Measurements from ENCODE around the gene EXOSC6.
"Not testable (repeated sequence)": the region's sequence is repeated elsewhere in the genome, so short reads cannot be mapped to it uniquely, and the experiment has no call there.

The EXOSC6 gene

GRCh38 chr16:70255574-70255973 lies 3.8 kb upstream of the EXOSC6 start:
- H3K27ac ChIP-seq (ENCODE audit: insufficient read depth, low read depth, low read length, poor library complexity, severe bottlenecking), result no peak overlapping the region
- no peaks in the 10 kb centered on the region for H3K9me3 ChIP-seq (ENCODE audit: control insufficient read depth, low read length)
- no peaks in the 10 kb centered on the region for H3K27me3 ChIP-seq (ENCODE audit: control insufficient read depth, insufficient read depth, low read length, poor library complexity, severe bottlenecking)
- no peak overlapping the region for H3K4me3 ChIP-seq (ENCODE audit: insufficient read depth, low read depth, low read length)
- H3K4me1 ChIP-seq (ENCODE audit: control insufficient read depth, insufficient read depth, low read length), result no peaks in the 10 kb centered on the region
- H3K36me3 ChIP-seq (ENCODE audit: control insufficient read depth, insufficient read depth, low read length), result peaks cover 69% of the 10 kb centered on the region
- WGBS, 2 experiments, result 95 to 96% methylated on average over 9 of the region's 9 CpGs

GRCh38 chr16:70254965-70255286 lies 3.2 kb upstream of the EXOSC6 start:
- Histone ChIP-seq H3K9me3 (ENCODE audit: control insufficient read depth, low read length) (no peaks in the 10 kb centered on the region), H3K4me1 (ENCODE audit: control insufficient read depth, insufficient read depth, low read length) (no peaks in the 10 kb centered on the region), H3K27ac (ENCODE audit: insufficient read depth, low read depth, low read length, poor library complexity, severe bottlenecking) (no peak overlapping the region), H3K36me3 (ENCODE audit: control insufficient read depth, insufficient read depth, low read length) (peaks cover 62% of the 10 kb centered on the region), H3K4me3 (ENCODE audit: insufficient read depth, low read depth, low read length) (no peak overlapping the region), H3K27me3 (ENCODE audit: control insufficient read depth, insufficient read depth, low read length, poor library complexity, severe bottlenecking) (no peaks in the 10 kb centered on the region)
- 93 to 97% methylated on average over 12 of the region's 12 CpGs for WGBS, 2 experiments

GRCh38 chr16:70254180-70254964 lies 2.6 kb upstream of the EXOSC6 start:
- no peak overlapping the region for H3K27ac ChIP-seq (ENCODE audit: insufficient read depth, low read depth, low read length, poor library complexity, severe bottlenecking)
- no peaks in the 10 kb centered on the region for H3K9me3 ChIP-seq (ENCODE audit: control insufficient read depth, low read length)
- peaks cover 57% of the 10 kb centered on the region for H3K36me3 ChIP-seq (ENCODE audit: control insufficient read depth, insufficient read depth, low read length)
- H3K4me1 ChIP-seq (ENCODE audit: control insufficient read depth, insufficient read depth, low read length), result no peaks in the 10 kb centered on the region
- no peaks in the 10 kb centered on the region for H3K27me3 ChIP-seq (ENCODE audit: control insufficient read depth, insufficient read depth, low read length, poor library complexity, severe bottlenecking)
- WGBS, 2 experiments, result 95 to 96% methylated on average over 9 of the region's 9 CpGs
- no peak overlapping the region for H3K4me3 ChIP-seq (ENCODE audit: insufficient read depth, low read depth, low read length)

- Histone ChIP-seq H3K27me3 (ENCODE audit: control insufficient read depth, insufficient read depth, low read length, poor library complexity, severe bottlenecking) (no peaks in the 10 kb centered on the region), H3K4me3 (ENCODE audit: insufficient read depth, low read depth, low read length) (no peak overlapping the region), H3K4me1 (ENCODE audit: control insufficient read depth, insufficient read depth, low read length) (no peaks in the 10 kb centered on the region), H3K36me3 (ENCODE audit: control insufficient read depth, insufficient read depth, low read length) (peaks cover 49% of the 10 kb centered on the region), H3K9me3 (ENCODE audit: control insufficient read depth, low read length) (no peaks in the 10 kb centered on the region), H3K27ac (ENCODE audit: insufficient read depth, low read depth, low read length, poor library complexity, severe bottlenecking) (no peak overlapping the region)
- WGBS, 2 experiments, result 91% methylated on average over 16 of the region's 16 CpGs
Measured at GRCh38 chr16:70253291-70254106, 1.8 kb upstream of the EXOSC6 start.

GRCh38 chr16:70252355-70252988 lies 732 bp upstream of the EXOSC6 start:
- Histone ChIP-seq H3K4me3 (ENCODE audit: insufficient read depth, low read depth, low read length) (no peak overlapping the region), H3K27ac (ENCODE audit: insufficient read depth, low read depth, low read length, poor library complexity, severe bottlenecking) (peak overlapping the region; percentile 22), H3K27me3 (ENCODE audit: control insufficient read depth, insufficient read depth, low read length, poor library complexity, severe bottlenecking) (no peaks in the 10 kb centered on the region), H3K36me3 (ENCODE audit: control insufficient read depth, insufficient read depth, low read length) (peaks cover 44% of the 10 kb centered on the region), H3K4me1 (ENCODE audit: control insufficient read depth, insufficient read depth, low read length) (no peaks in the 10 kb centered on the region), H3K9me3 (ENCODE audit: control insufficient read depth, low read length) (no peaks in the 10 kb centered on the region)
- WGBS, 2 experiments, result 88 to 92% methylated on average over 21 of the region's 21 CpGs

GRCh38 chr16:70250748-70251628 lies 752 bp downstream of the EXOSC6 start:
- Histone ChIP-seq H3K4me3 (ENCODE audit: insufficient read depth, low read depth, low read length) (peak overlapping the region; percentile 89), H3K9me3 (ENCODE audit: control insufficient read depth, low read length) (no peaks in the 10 kb centered on the region), H3K27me3 (ENCODE audit: control insufficient read depth, insufficient read depth, low read length, poor library complexity, severe bottlenecking) (no peaks in the 10 kb centered on the region), H3K36me3 (ENCODE audit: control insufficient read depth, insufficient read depth, low read length) (peaks cover 32% of the 10 kb centered on the region), H3K4me1 (ENCODE audit: control insufficient read depth, insufficient read depth, low read length) (no peaks in the 10 kb centered on the region), H3K27ac (ENCODE audit: insufficient read depth, low read depth, low read length, poor library complexity, severe bottlenecking) (no peak overlapping the region)
- 1% methylated on average over 92 of the region's 92 CpGs for WGBS, 2 experiments

GRCh38 chr16:70249697-70250096 lies 2.0 kb downstream of the EXOSC6 start:
- Histone ChIP-seq H3K4me3 (ENCODE audit: insufficient read depth, low read depth, low read length) (peak overlapping the region; percentile 5), H3K36me3 (ENCODE audit: control insufficient read depth, insufficient read depth, low read length) (peaks cover 21% of the 10 kb centered on the region)
- H3K27me3 ChIP-seq (ENCODE audit: control insufficient read depth, insufficient read depth, low read length, poor library complexity, severe bottlenecking); H3K4me1 ChIP-seq (ENCODE audit: control insufficient read depth, insufficient read depth, low read length); H3K27ac ChIP-seq (ENCODE audit: insufficient read depth, low read depth, low read length, poor library complexity, severe bottlenecking); H3K9me3 ChIP-seq (ENCODE audit: control insufficient read depth, low read length): not testable (repeated sequence)
- WGBS, 2 experiments, result 90 to 95% methylated on average over 3 to 4 of the region's 4 CpGs

- H3K27me3 ChIP-seq (ENCODE audit: control insufficient read depth, insufficient read depth, low read length, poor library complexity, severe bottlenecking); H3K27ac ChIP-seq (ENCODE audit: insufficient read depth, low read depth, low read length, poor library complexity, severe bottlenecking); H3K36me3 ChIP-seq (ENCODE audit: control insufficient read depth, insufficient read depth, low read length); H3K4me3 ChIP-seq (ENCODE audit: insufficient read depth, low read depth, low read length); H3K9me3 ChIP-seq (ENCODE audit: control insufficient read depth, low read length); H3K4me1 ChIP-seq (ENCODE audit: control insufficient read depth, insufficient read depth, low read length): not testable (repeated sequence)
Measured at GRCh38 chr16:70238773-70239172, 13.0 kb downstream of the EXOSC6 start.

- not testable (repeated sequence) for H3K4me1 ChIP-seq (ENCODE audit: control insufficient read depth, insufficient read depth, low read length); H3K27me3 ChIP-seq (ENCODE audit: control insufficient read depth, insufficient read depth, low read length, poor library complexity, severe bottlenecking); H3K36me3 ChIP-seq (ENCODE audit: control insufficient read depth, insufficient read depth, low read length); H3K9me3 ChIP-seq (ENCODE audit: control insufficient read depth, low read length); H3K27ac ChIP-seq (ENCODE audit: insufficient read depth, low read depth, low read length, poor library complexity, severe bottlenecking); H3K4me3 ChIP-seq (ENCODE audit: insufficient read depth, low read depth, low read length)
- whole genome bisulfite sequencing, 2 experiments, result 100% methylated on average over 2 of the region's 3 CpGs; no CpG with 5 or more reads in 1 of the 2 experiments
Measured at GRCh38 chr16:70231831-70232230, 19.9 kb downstream of the EXOSC6 start.
